ENCODE data around the gene ACBD6.

ACBD6 gene

GRCh38 chr1:180294711-180295110, 207.7 kb downstream of the ACBD6 start:
- TF ChIP-seq CTCF (IDR thresholded peaks at IDR 0.05; ENCODE audit: low read depth, low read length), result no peak

GRCh38 chr1:180291004-180291403, 211.4 kb downstream of the ACBD6 start:
- TF ChIP-seq CTCF (IDR thresholded peaks at IDR 0.05; ENCODE audit: low read depth, low read length), result no peak
- no peak overlapping the region for H3K4me3 ChIP-seq (ENCODE audit: low read depth, low read length)

More at GRCh38 chr1:180294711-180295110, 207.7 kb downstream of the ACBD6 start:
- H3K4me3 ChIP-seq (ENCODE audit: low read depth, low read length), result no peak overlapping the region

DNA sequence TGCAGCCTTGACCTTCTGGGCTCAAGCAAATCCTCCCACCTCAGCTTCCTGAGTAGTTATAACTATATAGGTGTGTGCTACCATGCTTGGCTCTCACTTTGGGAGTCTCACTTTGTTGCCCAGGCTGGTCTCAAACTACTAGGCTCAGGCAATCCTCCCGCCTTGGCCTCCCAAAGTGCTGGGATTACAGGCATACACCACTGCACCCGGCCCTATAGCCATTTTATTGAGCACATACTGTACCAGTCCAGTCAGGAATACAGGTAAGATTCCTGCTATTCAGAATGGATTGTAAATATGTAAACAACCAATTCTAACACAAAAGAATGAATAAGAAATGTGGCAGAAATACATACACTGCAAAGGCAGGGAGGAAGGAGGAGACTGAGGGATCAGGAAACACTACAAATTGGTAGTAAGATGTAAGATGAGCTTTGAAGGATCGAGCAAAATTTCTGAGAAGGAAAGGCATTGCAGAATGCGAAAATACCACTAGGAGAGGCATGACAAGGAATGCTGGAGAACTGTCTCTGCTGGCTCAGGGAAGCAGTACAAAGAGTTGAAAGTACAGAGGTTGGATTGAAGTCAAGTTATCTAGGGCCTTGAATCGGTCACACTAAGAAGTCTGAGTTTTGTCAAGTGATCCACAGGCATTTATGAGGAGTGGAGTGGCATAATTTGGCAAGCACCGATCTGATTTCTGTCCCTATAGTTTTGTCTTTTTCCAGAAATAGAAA, 211.9 kb downstream of the ACBD6 start:
- H3K4me3 ChIP-seq (ENCODE audit: low read depth, low read length), result no peak overlapping the region
- TF ChIP-seq CTCF (IDR thresholded peaks at IDR 0.05; ENCODE audit: low read depth, low read length), result no peak

DNA sequence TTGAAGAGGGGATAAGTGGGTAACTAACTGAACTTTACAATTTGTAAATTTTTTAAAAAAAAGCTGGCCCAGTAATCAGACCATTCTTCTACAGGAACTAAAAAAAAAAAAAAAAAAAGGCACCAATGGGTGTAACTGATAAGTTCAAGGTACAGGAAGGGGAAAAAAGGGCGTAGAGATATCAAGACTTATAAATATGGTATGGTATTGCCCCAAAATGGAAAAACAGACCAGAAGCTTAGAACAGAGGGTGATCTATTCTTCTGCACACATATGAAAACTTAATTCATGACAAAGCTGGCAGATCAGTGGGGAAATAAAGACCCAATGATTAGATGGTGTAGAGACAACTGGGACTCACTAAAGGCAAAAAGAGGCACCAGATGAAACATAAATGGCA, 213.4 kb downstream of the ACBD6 start:
- H3K4me3 ChIP-seq (ENCODE audit: low read depth, low read length), result no peak overlapping the region
- no peak for TF ChIP-seq CTCF (IDR thresholded peaks at IDR 0.05; ENCODE audit: low read depth, low read length)

- TF ChIP-seq CTCF (IDR thresholded peaks at IDR 0.05; ENCODE audit: low read depth, low read length), result no peak
- no peak overlapping the region for H3K4me3 ChIP-seq (ENCODE audit: low read depth, low read length)
These were observed 214.2 kb downstream of the ACBD6 start for GRCh38 chr1:180287988-180288705.

- TF ChIP-seq CTCF (IDR thresholded peaks at IDR 0.05; ENCODE audit: low read depth, low read length), result no peak
- no peak overlapping the region for H3K4me3 ChIP-seq (ENCODE audit: low read depth, low read length)
These were observed 216.0 kb downstream of the ACBD6 start for GRCh38 chr1:180286417-180286816.

DNA sequence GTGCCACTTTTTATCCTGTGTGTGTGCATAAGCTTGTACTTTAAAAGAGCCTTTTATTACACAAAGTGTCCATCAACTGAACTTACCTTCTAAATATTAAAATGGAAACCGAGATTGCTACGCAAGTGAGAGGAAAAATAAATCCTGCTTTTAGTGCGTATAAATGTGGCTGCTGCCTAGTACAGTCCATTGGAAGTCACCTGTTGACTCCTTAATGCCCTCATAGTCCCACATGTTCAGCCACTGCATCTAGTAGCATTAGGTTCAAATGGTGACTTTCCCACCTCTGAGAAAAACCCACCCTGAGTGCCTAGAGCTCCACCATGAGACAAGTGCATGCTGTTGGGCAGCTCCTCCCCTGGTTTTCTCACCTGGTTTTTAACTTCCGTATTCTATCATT, 219.3 kb downstream of the ACBD6 start:
- TF ChIP-seq CTCF (IDR thresholded peaks at IDR 0.05; ENCODE audit: low read depth, low read length), result no peak
- no peak overlapping the region for H3K4me3 ChIP-seq (ENCODE audit: low read depth, low read length)
